GM19025 (cell line): ENCODE results near the gene DNER.
"Not testable (repeated sequence)": the region's sequence is repeated elsewhere in the genome, so short reads cannot be mapped to it uniquely, and the experiment has no call there.

Experiments used
- ATAC-seq: cut with Tn5 transposase; IDR thresholded peaks from one replicate; pipeline ENCODE4 v1.9.1; 2021; ENCODE audit warnings: mild to moderate bottlenecking, low read depth, moderate library complexity; ENCODE audit not compliant: unreplicated experiment

Gene DNER

GRCh38 chr2:229715895-229716507 lies 1.6 kb upstream of the DNER start:
- no peak for ATAC-seq

GRCh38 chr2:229714736-229715541 lies 584 bp upstream of the DNER start:
- ATAC-seq, result peak; percentile 16

GRCh38 chr2:229713371-229714079 lies 830 bp downstream of the DNER start:
- ATAC-seq, result peak; percentile 19

GRCh38 chr2:229712136-229712535 lies 2.2 kb downstream of the DNER start:
- ATAC-seq, result no peak

GRCh38 chr2:229708335-229708734 lies 6.0 kb downstream of the DNER start:
- no peak for ATAC-seq

- no peak for ATAC-seq
These were observed 10.3 kb downstream of the DNER start for GRCh38 chr2:229703909-229704630.

- ATAC-seq, result no peak
These were observed 12.6 kb downstream of the DNER start for GRCh38 chr2:229701716-229702115.

GRCh38 chr2:229701062-229701461 lies 13.3 kb downstream of the DNER start:
- no peak for ATAC-seq

- no peak for ATAC-seq
These were observed 18.4 kb downstream of the DNER start for GRCh38 chr2:229695961-229696360.

- not testable (repeated sequence) for ATAC-seq
These were observed 20.5 kb downstream of the DNER start for GRCh38 chr2:229693845-229694244.

- ATAC-seq, result no peak
These were observed 22.7 kb downstream of the DNER start for GRCh38 chr2:229691631-229692030.

- no peak for ATAC-seq
These were observed 25.0 kb downstream of the DNER start for GRCh38 chr2:229689307-229689839.

- no peak for ATAC-seq
These were observed 26.2 kb downstream of the DNER start for GRCh38 chr2:229688141-229688540.

- ATAC-seq, result no peak
These were observed 28.0 kb downstream of the DNER start for GRCh38 chr2:229686122-229686919.

GRCh38 chr2:229684942-229685562 lies 29.3 kb downstream of the DNER start:
- ATAC-seq, result no peak

- no peak for ATAC-seq
These were observed 34.8 kb downstream of the DNER start for GRCh38 chr2:229679393-229680125.

GRCh38 chr2:229675569-229675968 lies 38.8 kb downstream of the DNER start:
- ATAC-seq, result no peak

- ATAC-seq, result no peak
These were observed 39.4 kb downstream of the DNER start for GRCh38 chr2:229674830-229675530.
